Hematopoietic multipotent progenitor cell treated with erythropoietin and hydrocortisone succinate and interleukin-3 and kit ligand, for 17 days (in vitro differentiated cells): ENCODE data around the gene KAT2B.
A peak's percentile ranks its signal among the peaks of the same experiment; 100 is the strongest.
"Not testable (repeated sequence)": the region's sequence is repeated elsewhere in the genome, so short reads cannot be mapped to it uniquely, and the experiment has no call there.

Source experiments
- DNase-seq: peaks from one replicate; pipeline ENCODE4 v3.0.0-alpha.2; 2015; ENCODE audit warnings: low spot score

Gene KAT2B

DNA sequence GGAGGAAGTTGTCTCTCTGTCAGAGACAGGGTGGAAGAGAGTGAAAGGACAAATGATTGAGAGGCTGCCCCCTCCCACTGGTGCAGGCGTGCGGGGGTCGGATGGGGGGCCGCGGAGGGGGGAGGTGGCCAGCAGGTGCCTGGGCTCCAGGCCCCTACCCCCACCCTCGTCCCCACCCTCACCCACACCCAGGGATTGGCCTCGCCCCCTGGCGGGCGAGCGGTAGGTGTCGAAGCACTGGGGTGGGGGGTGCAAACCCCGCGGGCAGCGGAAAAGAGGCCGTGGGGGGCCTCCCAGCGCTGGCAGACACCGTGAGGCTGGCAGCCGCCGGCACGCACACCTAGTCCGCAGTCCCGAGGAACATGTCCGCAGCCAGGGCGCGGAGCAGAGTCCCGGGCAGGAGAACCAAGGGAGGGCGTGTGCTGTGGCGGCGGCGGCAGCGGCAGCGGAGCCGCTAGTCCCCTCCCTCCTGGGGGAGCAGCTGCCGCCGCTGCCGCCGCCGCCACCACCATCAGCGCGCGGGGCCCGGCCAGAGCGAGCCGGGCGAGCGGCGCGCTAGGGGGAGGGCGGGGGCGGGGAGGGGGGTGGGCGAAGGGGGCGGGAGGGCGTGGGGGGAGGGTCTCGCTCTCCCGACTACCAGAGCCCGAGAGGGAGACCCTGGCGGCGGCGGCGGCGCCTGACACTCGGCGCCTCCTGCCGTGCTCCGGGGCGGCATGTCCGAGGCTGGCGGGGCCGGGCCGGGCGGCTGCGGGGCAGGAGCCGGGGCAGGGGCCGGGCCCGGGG, at the start of gene KAT2B:
KAT2B (plus strand) TSS at position 682 of the 783 bp plus-strand sequence; CDS start at position 714, 32 bp downstream.
- peak; percentile 87 for DNase-seq

DNA sequence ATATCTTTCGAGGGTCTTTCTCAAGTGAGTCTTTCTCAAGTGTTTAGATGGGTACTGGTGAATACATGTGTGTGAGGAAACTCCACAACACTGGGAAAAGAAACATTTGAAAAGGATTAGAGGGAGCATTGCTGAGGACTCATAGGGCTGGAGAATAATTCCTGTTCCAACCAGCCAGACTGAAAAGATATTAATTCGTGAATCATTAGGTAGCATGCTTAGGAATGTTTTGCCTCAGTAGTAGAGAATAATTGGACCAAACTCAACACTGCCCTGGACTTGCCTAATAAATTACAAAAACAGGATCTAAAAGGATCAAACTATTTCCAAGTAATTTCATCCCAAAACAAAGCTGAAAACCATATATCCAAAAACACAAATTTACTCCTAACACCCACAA, 45.5 kb upstream of the KAT2B start:
- no peak for DNase-seq

- no peak for DNase-seq
Observed at GRCh38 chr3:19997502-19997901, 42.7 kb upstream of the KAT2B start.

- peak; percentile 69 for DNase-seq
Observed at GRCh38 chr3:20001932-20002331, 38.3 kb upstream of the KAT2B start.

- DNase-seq, result no peak
Observed at GRCh38 chr3:20007960-20008359, 32.3 kb upstream of the KAT2B start.

GRCh38 chr3:20008646-20009045, 31.6 kb upstream of the KAT2B start:
- no peak for DNase-seq

DNA sequence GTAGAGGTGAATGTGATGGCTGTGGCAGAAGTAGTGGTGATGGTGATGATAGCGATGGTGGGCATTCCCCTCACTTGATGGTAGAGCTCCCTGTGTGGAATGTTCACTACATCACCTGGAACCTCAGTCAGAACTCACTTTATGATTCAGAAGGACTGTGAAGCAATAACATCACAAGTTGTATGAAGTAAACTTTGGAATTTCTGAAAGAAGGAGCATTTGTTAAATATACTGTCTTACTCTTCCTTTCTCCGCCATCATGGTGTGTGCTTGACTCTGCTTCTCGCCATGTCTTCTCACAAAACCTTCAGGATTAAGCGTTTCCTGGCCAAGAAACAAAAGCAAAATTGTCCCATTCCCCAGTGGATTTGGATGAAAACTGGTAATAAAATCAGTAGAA, 28.1 kb upstream of the KAT2B start, which contains the start of gene PP2D1:
PP2D1 (minus strand) TSS at position 101 of the 400 bp plus-strand sequence. CDS start 192 bp downstream, outside the sequence.
- no peak for DNase-seq

DNA sequence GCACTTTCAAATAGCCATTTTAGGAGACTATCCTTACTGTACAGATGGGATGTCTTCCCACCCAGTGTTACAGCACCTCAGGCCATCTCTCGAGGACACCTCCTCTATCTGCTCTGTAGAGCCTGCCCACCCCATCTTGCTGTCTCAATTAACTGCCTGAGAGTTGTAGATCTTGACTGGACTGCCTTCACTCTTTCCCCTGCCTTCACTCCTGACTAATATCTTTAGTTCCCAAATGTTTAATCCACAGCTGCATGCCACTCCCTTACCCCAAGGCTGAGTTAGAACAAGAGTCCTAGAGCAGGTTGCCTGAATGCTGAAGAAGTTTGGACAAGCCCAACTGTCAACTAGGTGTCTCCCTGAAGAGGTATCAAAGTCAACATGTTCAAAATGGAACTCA, 26.9 kb upstream of the KAT2B start:
- DNase-seq, result peak; percentile 62

- DNase-seq, result peak; percentile 31
Observed at GRCh38 chr3:20015525-20015924, 24.7 kb upstream of the KAT2B start.

DNA sequence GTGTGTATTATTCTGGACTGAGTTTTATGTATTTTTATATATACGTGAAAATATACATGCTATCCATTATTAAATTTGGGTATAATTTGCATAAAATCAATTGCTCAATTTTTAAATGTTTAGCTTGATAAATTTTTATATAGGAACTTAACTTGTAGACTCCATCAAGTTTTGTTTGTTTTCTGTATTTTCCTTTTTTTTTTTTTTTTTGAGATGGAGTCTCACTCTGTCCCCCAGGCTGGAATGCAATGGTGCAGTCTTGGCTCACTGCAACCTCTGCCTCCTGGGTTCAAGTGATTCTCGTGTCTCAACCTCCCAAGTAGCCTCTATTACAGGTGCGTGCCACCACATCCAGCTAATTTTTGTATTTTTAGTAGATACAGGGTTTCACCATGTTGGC, 24.2 kb upstream of the KAT2B start:
- DNase-seq, result not testable (repeated sequence)

DNA sequence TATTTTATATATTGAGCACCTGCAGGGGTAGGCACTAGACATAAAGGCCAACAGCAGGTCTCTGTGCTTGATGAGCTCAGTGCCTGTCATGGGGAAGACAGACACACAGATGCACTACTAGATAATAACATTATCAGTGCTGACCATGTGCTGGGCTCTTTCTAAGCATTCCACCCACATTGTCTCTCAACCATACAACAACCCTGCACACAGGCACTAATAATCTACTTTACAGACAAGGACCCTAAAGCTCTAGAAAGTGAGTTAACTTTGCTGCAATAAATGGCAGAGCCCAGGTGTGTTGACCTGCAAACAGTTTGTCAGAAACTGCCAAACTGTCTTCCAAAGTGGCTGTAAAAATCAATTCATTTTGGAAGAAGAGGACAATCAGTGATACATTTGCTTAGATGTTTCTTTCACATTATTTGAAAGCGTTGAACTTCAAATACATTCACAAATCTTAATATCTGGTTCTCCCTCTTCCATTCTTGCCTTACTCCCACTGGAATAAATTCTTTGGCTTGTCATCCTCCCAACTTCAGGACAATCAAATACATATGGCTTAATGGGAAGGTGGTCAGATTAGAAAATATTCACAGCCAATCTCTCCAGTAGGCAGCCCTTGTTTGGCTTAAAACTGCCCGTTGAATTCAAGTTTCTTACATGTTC, 17.2 kb upstream of the KAT2B start:
- peak; percentile 77 for DNase-seq

DNA sequence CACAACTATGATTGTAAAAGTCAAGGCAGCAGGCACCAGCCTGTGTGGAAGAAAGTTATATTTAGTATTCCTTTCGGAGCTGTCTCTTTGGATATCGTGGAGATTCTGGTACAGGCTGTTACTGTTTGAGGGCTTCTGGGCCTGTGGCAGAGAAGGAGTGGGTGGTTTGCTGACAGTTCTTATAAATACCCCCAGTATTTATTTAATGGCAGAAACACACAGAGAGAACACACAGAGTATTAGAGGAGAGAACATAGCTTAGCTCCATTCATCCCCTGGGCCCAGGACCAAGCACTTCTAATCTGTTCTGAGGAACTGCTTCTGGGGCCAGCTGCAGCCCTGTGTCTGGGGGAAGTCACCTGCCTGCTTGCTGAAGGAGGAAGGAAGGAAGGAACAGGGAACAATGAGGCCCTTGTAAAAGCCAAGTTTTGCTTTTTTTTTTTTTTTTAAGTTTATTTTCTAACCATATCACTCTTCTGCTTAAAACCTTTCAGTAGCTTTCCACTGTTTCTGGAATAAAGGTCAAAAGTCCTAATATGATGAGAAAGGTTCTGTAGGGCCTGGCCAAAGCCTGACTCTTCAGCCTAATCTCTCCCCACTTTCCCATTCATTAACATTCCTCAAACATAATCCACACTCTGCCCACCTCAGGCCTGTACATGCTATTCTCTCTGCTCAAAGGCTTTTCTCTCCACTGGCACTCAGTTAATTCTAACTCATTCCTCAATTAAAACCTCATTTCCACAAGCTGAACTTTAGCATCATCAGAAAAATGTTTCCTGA, 16.4 kb upstream of the KAT2B start:
- peak; percentile 49 for DNase-seq

DNA sequence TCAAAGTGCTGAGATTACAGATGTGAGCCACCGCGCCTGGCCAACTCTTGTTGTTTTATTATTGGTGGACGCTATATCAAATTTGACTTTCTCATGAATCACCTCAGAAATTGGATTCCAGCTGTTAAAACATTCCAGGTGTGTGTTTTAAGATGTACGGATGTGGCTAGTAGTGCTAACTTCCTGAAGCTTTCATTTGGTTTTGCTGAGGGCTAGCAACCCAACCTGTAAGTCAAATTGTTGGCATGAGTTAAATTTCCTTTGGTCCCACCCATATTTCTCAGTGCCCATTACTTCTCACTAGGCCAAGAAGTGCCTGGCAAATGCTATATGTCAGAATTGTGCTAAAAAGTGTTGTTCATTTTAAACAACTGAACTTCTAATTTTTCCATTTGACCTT, 13.1 kb upstream of the KAT2B start:
- DNase-seq, result no peak

GRCh38 chr3:20028905-20029331, 11.3 kb upstream of the KAT2B start:
- no peak for DNase-seq

GRCh38 chr3:20031939-20032338, 8.3 kb upstream of the KAT2B start:
- DNase-seq, result not testable (repeated sequence)

GRCh38 chr3:20035019-20035418, 5.2 kb upstream of the KAT2B start:
- DNase-seq, result no peak

- peak; percentile 8 for DNase-seq
Observed at GRCh38 chr3:20037255-20037996, 2.8 kb upstream of the KAT2B start.

- peak; percentile 65 for DNase-seq
Observed at GRCh38 chr3:20038699-20039465, 1.4 kb upstream of the KAT2B start.

DNA sequence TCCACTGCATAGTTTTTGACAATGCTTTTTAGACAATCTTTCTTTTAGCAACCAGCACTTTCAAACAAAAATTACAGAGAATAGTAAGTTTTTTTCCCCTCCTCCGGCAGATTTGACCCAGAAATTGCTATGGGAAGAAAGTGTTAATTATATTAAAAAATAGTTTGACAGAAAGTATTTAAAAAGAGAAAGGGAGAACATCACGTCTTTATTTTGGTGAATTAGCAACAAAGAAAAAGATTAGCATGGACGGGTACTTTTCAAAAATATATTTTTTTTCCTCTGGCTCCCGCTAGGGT, 831 bp upstream of the KAT2B start:
- no peak for DNase-seq

DNA sequence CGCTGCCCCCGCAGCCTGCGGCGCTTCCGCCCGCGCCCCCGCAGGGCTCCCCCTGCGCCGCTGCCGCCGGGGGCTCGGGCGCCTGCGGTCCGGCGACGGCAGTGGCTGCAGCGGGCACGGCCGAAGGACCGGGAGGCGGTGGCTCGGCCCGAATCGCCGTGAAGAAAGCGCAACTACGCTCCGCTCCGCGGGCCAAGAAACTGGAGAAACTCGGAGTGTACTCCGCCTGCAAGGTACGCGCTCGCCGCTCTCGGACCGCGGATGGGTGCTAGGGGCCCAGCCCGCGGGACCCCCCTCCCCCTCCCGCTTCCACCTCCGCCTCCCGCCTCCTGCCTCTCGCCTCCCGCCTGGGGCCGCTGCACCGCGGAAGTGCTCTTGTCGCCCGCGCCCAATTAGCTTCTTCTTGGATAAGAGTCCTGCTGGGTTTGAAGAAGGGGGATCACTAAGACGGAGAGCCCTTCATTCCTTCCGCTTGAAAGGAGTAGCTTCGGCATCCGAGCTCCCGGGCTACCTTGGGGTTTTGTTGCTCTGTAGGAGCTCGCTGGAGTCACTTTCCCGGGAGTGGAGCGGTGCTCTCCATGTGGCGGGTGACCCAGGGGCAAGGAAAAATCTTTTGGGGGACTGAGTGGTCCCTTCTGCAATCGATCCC, 426 bp downstream of the KAT2B start:
- DNase-seq, result peak; percentile 82
